ENCODE data around the gene NCS1.

The NCS1 gene

DNA sequence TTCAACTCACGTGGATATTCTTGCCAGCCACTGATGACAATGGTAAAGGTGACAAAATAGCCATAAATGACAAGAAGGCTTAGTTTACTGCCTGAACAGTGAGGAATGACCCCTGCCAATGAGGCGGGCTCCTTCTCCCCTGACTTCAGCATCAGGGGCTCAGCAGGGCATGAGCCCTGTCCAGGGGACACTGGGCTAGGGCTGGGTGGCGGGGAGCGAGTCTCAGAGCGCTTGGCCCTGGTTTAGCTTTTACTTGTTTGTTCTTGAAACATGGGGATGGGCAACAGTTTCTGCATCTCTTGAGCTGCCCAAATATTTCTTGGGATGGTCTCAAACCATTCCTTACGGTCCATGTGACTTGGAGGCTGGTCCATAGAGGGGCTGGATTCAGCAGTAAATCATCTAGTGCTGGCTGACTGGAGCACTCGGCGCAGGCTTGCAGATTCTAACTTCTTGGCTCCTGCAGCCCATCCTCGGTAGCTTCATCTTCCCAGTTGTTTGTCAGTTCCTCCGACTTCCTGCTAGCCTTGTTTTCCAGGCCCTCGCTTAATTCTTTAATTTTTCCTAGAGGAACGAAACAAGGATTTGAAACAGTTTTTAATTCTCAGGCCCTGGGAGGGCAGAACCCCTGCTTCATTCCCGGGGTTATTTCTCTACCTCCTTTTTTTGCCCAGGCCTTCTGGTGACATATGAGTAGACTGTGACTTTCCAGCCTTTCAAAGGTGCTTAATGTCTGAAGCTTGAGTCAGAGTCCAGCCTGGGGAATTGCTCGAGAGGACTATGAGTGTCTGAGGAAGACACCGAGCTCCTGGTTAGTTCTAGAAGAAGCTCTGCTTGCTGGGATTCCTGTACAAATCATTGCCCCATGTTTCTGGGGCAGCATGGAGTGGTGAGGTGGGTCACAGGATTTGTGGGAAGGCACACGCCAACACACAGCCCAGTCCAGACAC lies 88.9 kb downstream of the NCS1 start:
- TF ChIP-seq, protein P1, sequence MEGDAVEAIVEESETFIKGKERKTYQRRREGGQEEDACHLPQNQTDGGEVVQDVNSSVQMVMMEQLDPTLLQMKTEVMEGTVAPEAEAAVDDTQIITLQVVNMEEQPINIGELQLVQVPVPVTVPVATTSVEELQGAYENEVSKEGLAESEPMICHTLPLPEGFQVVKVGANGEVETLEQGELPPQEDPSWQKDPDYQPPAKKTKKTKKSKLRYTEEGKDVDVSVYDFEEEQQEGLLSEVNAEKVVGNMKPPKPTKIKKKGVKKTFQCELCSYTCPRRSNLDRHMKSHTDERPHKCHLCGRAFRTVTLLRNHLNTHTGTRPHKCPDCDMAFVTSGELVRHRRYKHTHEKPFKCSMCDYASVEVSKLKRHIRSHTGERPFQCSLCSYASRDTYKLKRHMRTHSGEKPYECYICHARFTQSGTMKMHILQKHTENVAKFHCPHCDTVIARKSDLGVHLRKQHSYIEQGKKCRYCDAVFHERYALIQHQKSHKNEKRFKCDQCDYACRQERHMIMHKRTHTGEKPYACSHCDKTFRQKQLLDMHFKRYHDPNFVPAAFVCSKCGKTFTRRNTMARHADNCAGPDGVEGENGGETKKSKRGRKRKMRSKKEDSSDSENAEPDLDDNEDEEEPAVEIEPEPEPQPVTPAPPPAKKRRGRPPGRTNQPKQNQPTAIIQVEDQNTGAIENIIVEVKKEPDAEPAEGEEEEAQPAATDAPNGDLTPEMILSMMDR (IDR thresholded peaks at IDR 0.05; ENCODE audit: low read depth, low read length, poor library complexity, severe bottlenecking) = no peak
- no peak for TF ChIP-seq EZH2phosphoT487 (IDR thresholded peaks at IDR 0.05; ENCODE audit: borderline replicate concordance, low read length)
- H3K9me3 ChIP-seq (ENCODE audit: control insufficient read depth, insufficient read depth, low read length) = no peaks in the 10 kb centered on the region
- H3K4me1 ChIP-seq (ENCODE audit: control insufficient read depth, low read length) = no peaks in the 10 kb centered on the region
- no peak overlapping the region for H3K27ac ChIP-seq (ENCODE audit: low read depth, low read length)
- H3K36me3 ChIP-seq (ENCODE audit: control insufficient read depth, low read length) = no peaks in the 10 kb centered on the region
- no peaks in the 10 kb centered on the region for H4K20me1 ChIP-seq (ENCODE audit: control insufficient read depth, insufficient read depth, low read depth, low read length)
- no peak overlapping the region for H3K4me2 ChIP-seq (ENCODE audit: low read length)
- H3K4me3 ChIP-seq (ENCODE audit: low read length) = no peak overlapping the region
- H3K27me3 ChIP-seq (ENCODE audit: control insufficient read depth, low read length) = peaks cover 28% of the 10 kb centered on the region
- H3K79me2 ChIP-seq (ENCODE audit: control insufficient read depth, low read length) = no peaks in the 10 kb centered on the region
- H3K9me2 ChIP-seq (replicated peaks; ENCODE audit: control insufficient read depth, low read length) = no peaks in the 10 kb centered on the region
- no peaks in the 10 kb centered on the region for H3F3A ChIP-seq (ENCODE audit: control insufficient read depth, insufficient read depth)

DNA sequence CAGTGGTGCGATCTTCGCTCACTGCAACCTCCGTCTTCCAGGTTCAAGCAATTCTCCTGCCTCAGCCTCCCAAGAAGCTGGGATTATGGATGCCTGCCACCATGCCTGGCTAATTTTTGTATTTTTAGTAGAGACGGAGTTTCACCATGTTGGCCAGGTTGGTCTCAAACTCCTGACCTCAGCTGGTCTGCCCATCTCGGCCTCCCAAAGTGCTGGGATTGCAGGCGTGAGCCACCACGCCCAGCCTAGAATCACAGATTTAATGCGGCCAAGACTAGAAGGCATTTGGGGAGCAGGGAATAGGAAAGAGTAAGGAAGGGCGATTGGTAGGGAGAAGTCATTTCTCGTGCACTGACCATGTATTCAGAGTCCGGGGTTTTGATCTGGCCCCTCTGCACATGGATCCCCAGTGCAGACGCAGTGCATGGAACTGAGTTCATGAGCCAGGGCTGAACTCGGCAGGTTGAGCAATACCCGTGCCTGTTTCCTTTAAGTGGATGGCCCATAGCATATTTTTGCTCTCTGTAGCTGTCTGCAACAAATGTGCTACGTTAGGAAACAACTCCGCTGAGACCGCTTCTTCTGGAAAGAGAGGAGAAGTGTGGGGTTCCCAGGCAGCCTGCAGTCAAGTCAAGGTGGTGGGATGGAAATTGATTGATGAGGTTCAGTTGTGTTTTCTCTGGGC lies 90.0 kb downstream of the NCS1 start:
- H3K79me2 ChIP-seq (ENCODE audit: control insufficient read depth, low read length) = no peaks in the 10 kb centered on the region
- no peak for TF ChIP-seq EZH2phosphoT487 (IDR thresholded peaks at IDR 0.05; ENCODE audit: borderline replicate concordance, low read length)
- TF ChIP-seq, protein P1 (IDR thresholded peaks at IDR 0.05; ENCODE audit: low read depth, low read length, poor library complexity, severe bottlenecking) = no peak
- H3K9me3 ChIP-seq (ENCODE audit: control insufficient read depth, insufficient read depth, low read length) = no peaks in the 10 kb centered on the region
- H3F3A ChIP-seq (ENCODE audit: control insufficient read depth, insufficient read depth) = no peaks in the 10 kb centered on the region
- H3K27ac ChIP-seq (ENCODE audit: low read depth, low read length) = no peak overlapping the region
- no peaks in the 10 kb centered on the region for H3K9me2 ChIP-seq (replicated peaks; ENCODE audit: control insufficient read depth, low read length)
- H3K4me3 ChIP-seq (ENCODE audit: low read length) = no peak overlapping the region
- no peaks in the 10 kb centered on the region for H4K20me1 ChIP-seq (ENCODE audit: control insufficient read depth, insufficient read depth, low read depth, low read length)
- peaks cover 30% of the 10 kb centered on the region for H3K27me3 ChIP-seq (ENCODE audit: control insufficient read depth, low read length)
- no peaks in the 10 kb centered on the region for H3K36me3 ChIP-seq (ENCODE audit: control insufficient read depth, low read length)
- H3K4me1 ChIP-seq (ENCODE audit: control insufficient read depth, low read length) = no peaks in the 10 kb centered on the region
- no peak overlapping the region for H3K4me2 ChIP-seq (ENCODE audit: low read length)

DNA sequence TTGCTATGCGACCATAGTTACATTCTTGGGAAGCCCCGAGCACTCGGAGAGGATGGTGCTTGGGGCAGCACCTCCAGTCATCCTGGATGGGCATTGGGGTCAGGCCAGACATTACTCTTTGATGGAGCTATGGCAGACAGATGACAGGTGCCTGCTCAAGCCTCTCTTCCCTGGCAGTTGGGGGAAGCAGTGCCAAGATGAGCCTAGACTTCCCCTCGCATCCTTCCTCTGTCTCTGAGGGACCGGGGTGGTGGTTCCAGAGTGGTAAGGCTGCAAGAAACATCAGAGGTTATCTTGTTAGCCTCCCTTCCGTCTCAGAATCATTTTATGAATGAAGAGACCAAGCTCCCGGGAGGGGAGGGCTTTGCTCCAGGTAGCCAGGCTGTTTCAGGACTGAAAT lies 90.6 kb downstream of the NCS1 start:
- Histone ChIP-seq H3K79me2 (ENCODE audit: control insufficient read depth, low read length) (no peaks in the 10 kb centered on the region), H3K4me1 (ENCODE audit: control insufficient read depth, low read length) (no peaks in the 10 kb centered on the region), H3K9me2 (replicated peaks; ENCODE audit: control insufficient read depth, low read length) (no peaks in the 10 kb centered on the region), H3K27me3 (ENCODE audit: control insufficient read depth, low read length) (peaks cover 35% of the 10 kb centered on the region), H4K20me1 (ENCODE audit: control insufficient read depth, insufficient read depth, low read depth, low read length) (no peaks in the 10 kb centered on the region), H3K4me3 (ENCODE audit: low read length) (no peak overlapping the region), H3K4me2 (ENCODE audit: low read length) (no peak overlapping the region), H3K9me3 (ENCODE audit: control insufficient read depth, insufficient read depth, low read length) (no peaks in the 10 kb centered on the region), H3K36me3 (ENCODE audit: control insufficient read depth, low read length) (no peaks in the 10 kb centered on the region), H3K27ac (ENCODE audit: low read depth, low read length) (no peak overlapping the region), H3F3A (ENCODE audit: control insufficient read depth, insufficient read depth) (no peaks in the 10 kb centered on the region)
- TF ChIP-seq, protein P1 (IDR thresholded peaks at IDR 0.05; ENCODE audit: low read depth, low read length, poor library complexity, severe bottlenecking) = no peak
- TF ChIP-seq EZH2phosphoT487 (IDR thresholded peaks at IDR 0.05; ENCODE audit: borderline replicate concordance, low read length) = no peak

Measured in DOHH2 (cell line).